Measurements from ENCODE around the gene TNNT1.

Gene TNNT1

GRCh38 chr19:55106591-55106990 is 42.4 kb downstream of the TNNT1 start:
- DNase-seq = no peak

- no peak for DNase-seq
Measured at GRCh38 chr19:55105237-55105636, 43.8 kb downstream of the TNNT1 start.

GRCh38 chr19:55103190-55103589 is 45.8 kb downstream of the TNNT1 start:
- DNase-seq = no peak

GRCh38 chr19:55101261-55101660 is 47.7 kb downstream of the TNNT1 start:
- no peak for DNase-seq

- DNase-seq = no peak
Measured at GRCh38 chr19:55099557-55100506, 49.2 kb downstream of the TNNT1 start.

- no peak for DNase-seq
Measured at GRCh38 chr19:55098716-55099556, 50.1 kb downstream of the TNNT1 start.

- DNase-seq = no peak
Measured at GRCh38 chr19:55097864-55098715, 50.9 kb downstream of the TNNT1 start.

GRCh38 chr19:55096061-55096701 is 52.8 kb downstream of the TNNT1 start:
- DNase-seq = no peak

- DNase-seq = no peak
Measured at GRCh38 chr19:55095260-55096060, 53.5 kb downstream of the TNNT1 start.

GRCh38 chr19:55094456-55095259 is 54.3 kb downstream of the TNNT1 start:
- DNase-seq = no peak

- no peak for DNase-seq
Measured at GRCh38 chr19:55092423-55093318, 56.3 kb downstream of the TNNT1 start.

- no peak for DNase-seq
Measured at GRCh38 chr19:55091955-55092354, 57.1 kb downstream of the TNNT1 start.

GRCh38 chr19:55091126-55091910 is 57.7 kb downstream of the TNNT1 start:
- DNase-seq = no peak

GRCh38 chr19:55090564-55090963 is 58.4 kb downstream of the TNNT1 start:
- no peak for DNase-seq

- DNase-seq = no peak
Measured at GRCh38 chr19:55089342-55089944, 59.6 kb downstream of the TNNT1 start.

- no peak for DNase-seq
Measured at GRCh38 chr19:55088543-55089341, 60.3 kb downstream of the TNNT1 start.

GRCh38 chr19:55088021-55088451 is 61.0 kb downstream of the TNNT1 start:
- DNase-seq = no peak

Measured in SIG-M5 (cell line).